ENCODE measurements around the gene AHSP.

GRCh38 chr16:31536804-31537361 is 9.2 kb downstream of the AHSP start:
- TF ChIP-seq CTCF (IDR thresholded peaks at IDR 0.05; ENCODE audit: low read depth, low read length, missing input control) (no peak), TAF1 (conservative IDR thresholded peaks at IDR 0.05) (no peak), MAX (IDR thresholded peaks at IDR 0.05) (no peak), RAD21 (IDR thresholded peaks at IDR 0.05) (no peak)
